GM12892 (cell line): ENCODE data around the gene DCLK2.

Experiments
- POLR2A ChIP-seq: IDR thresholded peaks from 2 replicates; pipeline ENCODE4 v1.6.1; 2011; ENCODE audit warnings: low read depth, low read length, control low read depth
- POLR2AphosphoS5 ChIP-seq: IDR thresholded peaks from 2 replicates; pipeline ENCODE4 v1.6.1; 2011; ENCODE audit warnings: low read depth, low read length, control low read depth

DNA sequence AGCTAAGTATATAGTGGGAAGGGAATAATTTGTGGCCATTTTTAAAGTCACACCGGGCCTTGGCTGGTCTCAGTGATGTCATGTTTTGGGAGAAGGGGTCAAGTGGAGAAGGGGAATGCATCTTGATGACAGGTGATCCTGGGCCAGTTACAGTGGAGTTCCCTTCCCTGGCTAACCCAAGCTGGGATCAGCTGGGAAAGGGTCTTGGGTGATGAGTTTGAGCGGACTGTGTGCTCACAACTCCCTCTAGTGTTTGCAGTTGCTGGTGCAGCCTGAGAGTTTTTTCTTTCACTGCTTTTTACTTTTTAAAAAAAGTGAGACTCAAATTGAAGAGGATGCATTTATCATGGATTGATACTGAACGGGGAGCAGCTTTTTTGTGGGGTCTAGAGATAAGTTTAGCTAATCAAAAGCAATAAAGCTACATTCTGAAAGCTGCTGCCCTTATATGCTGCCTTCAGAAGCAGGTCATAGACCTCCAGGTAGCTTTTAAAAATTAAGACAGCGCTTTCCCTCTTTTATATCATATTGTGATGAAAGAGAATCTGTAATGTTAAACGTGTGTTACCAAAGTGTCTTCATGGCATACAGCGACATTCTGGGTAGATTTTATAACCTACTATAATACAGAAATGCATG, 164.7 kb downstream of the DCLK2 start:
- no peak for TF ChIP-seq POLR2AphosphoS5
- no peak for TF ChIP-seq POLR2A
